Calu3 (cell line): Measurements from ENCODE around the gene CCDC124. TPM values are rescaled to one million over a fixed set of nuclear protein-coding genes. Genes with fewer than 3 reads are reported as not detected.

Source experiments
- BruUV-seq: library from RNA; stranded (reverse); fragments of 400-500 nt; replicated peaks from 2 replicates; lab custom pipeline; 2021; lab: Mats Ljungman, UMichigan
- CTCF ChIA-PET: fragments of 300-600 bp; sonication (Branson Sonifier 250); formaldehyde crosslinking; loops from one replicate; lab custom pipeline; 2022; ENCODE audit warnings: antibody characterized with exemption; lab: Charles Lee
- DNase-seq: peaks from one replicate; pipeline ENCODE4 v3.0.0; 2022
- H3K27ac Mint-ChIP-seq: one replicate; pipeline ENCODE4 v1.8.0; 2022; ENCODE audit warnings: mixed read lengths; ENCODE audit not compliant: unreplicated experiment
- H3K27me3 Mint-ChIP-seq: one replicate; pipeline ENCODE4 v1.8.0; 2022; ENCODE audit warnings: mixed read lengths; ENCODE audit not compliant: unreplicated experiment
- H3K36me3 Mint-ChIP-seq: one replicate; pipeline ENCODE4 v1.8.0; 2022; ENCODE audit warnings: mild to moderate bottlenecking, moderate library complexity, mixed read lengths; ENCODE audit not compliant: insufficient read depth, unreplicated experiment
- H3K4me1 Mint-ChIP-seq: one replicate; pipeline ENCODE4 v1.8.0; 2022; ENCODE audit warnings: mild to moderate bottlenecking, low read depth, mixed read lengths; ENCODE audit not compliant: unreplicated experiment
- H3K4me3 Mint-ChIP-seq: one replicate; pipeline ENCODE4 v1.8.0; 2022; ENCODE audit warnings: mild to moderate bottlenecking, low read depth, moderate library complexity, mixed read lengths; ENCODE audit not compliant: unreplicated experiment
- H3K9me3 Mint-ChIP-seq: one replicate; pipeline ENCODE4 v1.8.0; 2022; ENCODE audit warnings: low read depth, mixed read lengths; ENCODE audit not compliant: unreplicated experiment
- intact Hi-C: fragments of 100-400 bp; cut with micrococcal nuclease; formaldehyde crosslinking; loops from one replicate; pipeline ENCODE4 v1.10.0; 2022; ENCODE audit not compliant: unreplicated experiment
- total RNA-seq: library from RNA; stranded (reverse); gene quantifications from 2 replicates; pipeline ENCODE4 v1.2.3, GENCODE V29; 2022
- TF ChIP-seq, protein P1 (sequence below): fragments of 200-600 bp; IDR thresholded peaks from one replicate; pipeline ENCODE4 v1.8.0; 2022; ENCODE audit warnings: antibody characterized with exemption; ENCODE audit not compliant: unreplicated experiment

CCDC124 gene
- total RNA-seq, 1 experiment from 2014 or later, result 51.1 TPM

DNA sequence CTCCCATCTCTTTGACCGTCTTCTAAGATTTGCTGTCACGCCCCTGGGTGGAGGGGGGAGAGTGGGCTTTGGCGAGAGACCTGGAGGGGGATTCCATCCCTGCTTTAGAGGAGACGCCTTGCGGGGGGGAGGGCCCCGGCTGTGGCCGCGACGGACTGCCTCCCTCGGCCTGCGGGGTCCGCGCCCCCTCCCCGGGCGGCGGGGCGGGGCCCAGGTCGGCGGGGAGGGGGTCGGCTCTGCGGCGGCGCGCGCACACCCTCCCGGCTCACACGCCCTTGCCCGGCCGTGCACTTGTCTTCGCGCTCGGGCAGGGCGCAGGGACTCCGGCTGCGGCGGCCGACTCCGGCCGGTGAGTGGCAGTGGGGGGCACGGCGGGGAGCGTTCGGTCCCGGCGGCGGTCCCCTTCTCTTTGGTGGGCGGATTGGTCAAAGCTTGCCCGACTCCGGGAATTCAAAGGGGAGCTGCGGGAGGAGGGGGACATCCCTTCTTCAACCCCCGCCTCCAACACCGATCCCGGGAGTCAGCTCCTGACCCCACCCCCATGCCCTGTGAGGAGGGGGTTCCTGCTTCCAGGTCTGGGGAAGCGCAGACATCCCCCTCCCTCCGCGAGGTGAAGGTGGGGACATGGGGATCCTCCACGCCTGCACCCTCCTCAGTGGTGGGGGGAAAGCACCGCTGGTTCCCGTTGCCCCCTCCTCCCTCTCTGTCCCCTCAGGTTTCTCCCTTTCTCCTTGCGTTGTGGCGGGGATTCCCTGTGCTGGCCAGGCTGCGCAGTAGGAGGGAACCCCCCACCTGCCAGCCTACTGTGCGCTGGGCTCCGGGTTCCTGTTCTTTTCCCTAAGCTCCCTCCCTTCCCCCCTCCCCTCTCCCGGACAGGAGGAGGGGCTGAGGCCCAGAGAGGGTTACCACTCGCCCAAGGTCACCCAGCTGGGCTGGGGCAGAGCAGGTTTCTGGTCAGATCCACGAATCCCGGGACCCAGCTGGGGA lies 19.5 kb downstream of the CCDC124 start:
- H3K4me1 Mint-ChIP-seq, result peaks cover 25% of the 10 kb centered on the region
- BruUV-seq, result no TSS peak
- DNase-seq, result no peak
- H3K27ac Mint-ChIP-seq, result no peak overlapping the region
- intact Hi-C loops, result no loop called here
- H3K27me3 Mint-ChIP-seq, result peaks cover 73% of the 10 kb centered on the region
- peaks cover 6% of the 10 kb centered on the region for H3K36me3 Mint-ChIP-seq
- CTCF ChIA-PET, result no interaction called here
- TF ChIP-seq, protein P1, sequence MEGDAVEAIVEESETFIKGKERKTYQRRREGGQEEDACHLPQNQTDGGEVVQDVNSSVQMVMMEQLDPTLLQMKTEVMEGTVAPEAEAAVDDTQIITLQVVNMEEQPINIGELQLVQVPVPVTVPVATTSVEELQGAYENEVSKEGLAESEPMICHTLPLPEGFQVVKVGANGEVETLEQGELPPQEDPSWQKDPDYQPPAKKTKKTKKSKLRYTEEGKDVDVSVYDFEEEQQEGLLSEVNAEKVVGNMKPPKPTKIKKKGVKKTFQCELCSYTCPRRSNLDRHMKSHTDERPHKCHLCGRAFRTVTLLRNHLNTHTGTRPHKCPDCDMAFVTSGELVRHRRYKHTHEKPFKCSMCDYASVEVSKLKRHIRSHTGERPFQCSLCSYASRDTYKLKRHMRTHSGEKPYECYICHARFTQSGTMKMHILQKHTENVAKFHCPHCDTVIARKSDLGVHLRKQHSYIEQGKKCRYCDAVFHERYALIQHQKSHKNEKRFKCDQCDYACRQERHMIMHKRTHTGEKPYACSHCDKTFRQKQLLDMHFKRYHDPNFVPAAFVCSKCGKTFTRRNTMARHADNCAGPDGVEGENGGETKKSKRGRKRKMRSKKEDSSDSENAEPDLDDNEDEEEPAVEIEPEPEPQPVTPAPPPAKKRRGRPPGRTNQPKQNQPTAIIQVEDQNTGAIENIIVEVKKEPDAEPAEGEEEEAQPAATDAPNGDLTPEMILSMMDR, result no peak
- H3K9me3 Mint-ChIP-seq, result no peaks in the 10 kb centered on the region
- no peak overlapping the region for H3K4me3 Mint-ChIP-seq

DNA sequence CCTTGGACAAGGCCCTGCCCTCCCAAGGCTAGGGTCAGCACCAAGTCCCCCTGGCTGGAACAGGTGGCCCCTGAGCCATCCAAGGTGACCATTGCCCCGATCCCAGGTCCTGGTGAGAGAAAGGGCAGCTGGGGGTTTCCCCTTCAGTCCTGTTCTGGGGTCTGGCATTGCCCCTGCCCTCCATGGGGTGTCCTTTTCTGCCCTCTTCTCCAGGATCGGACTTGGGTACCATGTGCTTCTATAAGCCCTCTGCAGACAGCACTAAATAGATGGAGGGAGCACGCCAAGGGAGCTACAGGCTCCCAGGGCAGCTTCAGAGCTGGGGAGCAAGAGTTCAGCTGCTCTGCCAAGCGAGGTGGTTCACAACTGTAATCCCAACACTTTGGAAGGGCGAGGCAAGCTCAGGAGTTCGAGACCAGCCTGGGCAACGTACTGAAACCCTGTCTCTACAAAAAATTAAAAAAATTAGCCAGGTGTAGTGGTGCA lies 20.5 kb downstream of the CCDC124 start:
- Mint-ChIP-seq H3K4me1 (peaks cover 21% of the 10 kb centered on the region), H3K36me3 (no peaks in the 10 kb centered on the region), H3K4me3 (no peak overlapping the region), H3K27me3 (peaks cover 83% of the 10 kb centered on the region), H3K9me3 (no peaks in the 10 kb centered on the region), H3K27ac (no peak overlapping the region)
- no peak for DNase-seq
- TF ChIP-seq, protein P1, result no peak
- CTCF ChIA-PET, result interaction anchor here (0.6 kb wide), 1 partner anchor 17 kb away, joined by 6 read pairs; no protein-coding TSS in a partner anchor
- BruUV-seq, result no TSS peak
- intact Hi-C loops, result no loop called here

DNA sequence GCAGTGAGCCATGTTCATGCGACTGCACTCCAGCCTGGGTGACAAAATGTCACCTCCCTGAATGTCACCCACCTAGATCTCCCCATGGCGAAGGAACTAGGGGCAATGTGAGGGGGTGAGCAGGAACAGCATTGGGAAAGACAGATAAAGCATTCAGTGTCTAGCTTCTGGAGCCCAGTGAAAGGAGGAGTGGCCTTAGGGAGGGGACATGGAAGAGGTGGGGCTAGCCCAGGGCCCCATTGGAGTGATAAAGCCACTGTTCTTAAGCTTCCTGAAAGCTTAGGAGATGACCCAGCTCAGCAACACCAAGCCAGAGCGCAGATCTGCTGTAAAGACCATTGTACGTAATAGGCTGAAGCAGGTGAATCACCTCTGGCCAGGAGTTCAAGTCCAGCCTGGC lies 21.1 kb downstream of the CCDC124 start:
- no peaks in the 10 kb centered on the region for H3K36me3 Mint-ChIP-seq
- TF ChIP-seq, protein P1, result no peak
- H3K4me3 Mint-ChIP-seq, result no peak overlapping the region
- CTCF ChIA-PET, result interaction anchor here (0.6 kb wide), 1 partner anchor 17 kb away, joined by 6 read pairs; no protein-coding TSS in a partner anchor
- H3K27me3 Mint-ChIP-seq, result peaks cover 79% of the 10 kb centered on the region
- no TSS peak for BruUV-seq
- no peak overlapping the region for H3K27ac Mint-ChIP-seq
- peaks cover 20% of the 10 kb centered on the region for H3K4me1 Mint-ChIP-seq
- no peak for DNase-seq
- intact Hi-C loops, result no loop called here
- H3K9me3 Mint-ChIP-seq, result no peaks in the 10 kb centered on the region

DNA sequence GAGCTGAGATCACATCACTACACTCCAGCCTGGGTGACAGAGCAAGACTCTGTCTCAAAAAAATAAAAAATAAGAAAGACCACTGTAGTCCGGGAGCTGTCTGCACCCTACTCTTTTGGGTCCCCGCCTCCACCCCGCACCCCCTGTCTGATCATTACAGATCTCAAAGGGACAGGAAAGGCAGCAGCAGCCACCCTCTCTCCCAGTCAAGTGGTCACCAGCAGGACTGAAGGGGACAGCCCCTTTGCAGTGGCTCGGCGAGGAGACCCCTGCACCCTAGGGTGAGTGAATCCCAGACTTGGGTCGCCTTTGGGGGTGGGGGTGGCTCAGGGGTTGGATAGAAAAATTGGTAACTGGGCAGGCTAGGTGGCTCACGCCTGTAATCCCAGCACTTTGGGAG lies 21.6 kb downstream of the CCDC124 start:
- H3K27ac Mint-ChIP-seq, result no peak overlapping the region

More for the DNA sequence above, 21.6 kb downstream of the CCDC124 start:
- intact Hi-C loops, result no loop called here
- Mint-ChIP-seq H3K4me3 (no peak overlapping the region), H3K4me1 (peaks cover 14% of the 10 kb centered on the region), H3K36me3 (no peaks in the 10 kb centered on the region), H3K9me3 (no peaks in the 10 kb centered on the region), H3K27me3 (peaks cover 74% of the 10 kb centered on the region)
- TF ChIP-seq, protein P1, result no peak
- CTCF ChIA-PET, result interaction anchor here (0.6 kb wide), 1 partner anchor 19 kb away, joined by 3 read pairs; no protein-coding TSS in a partner anchor
- no peak for DNase-seq
- BruUV-seq, result no TSS peak
